ENCODE data around the gene ARID1B. TPM values are rescaled to one million over a fixed set of nuclear protein-coding genes. Genes with fewer than 3 reads are reported as not detected.

Gene ARID1B
- total RNA-seq, 1 experiment from 2014 or later = 18.2 TPM

DNA sequence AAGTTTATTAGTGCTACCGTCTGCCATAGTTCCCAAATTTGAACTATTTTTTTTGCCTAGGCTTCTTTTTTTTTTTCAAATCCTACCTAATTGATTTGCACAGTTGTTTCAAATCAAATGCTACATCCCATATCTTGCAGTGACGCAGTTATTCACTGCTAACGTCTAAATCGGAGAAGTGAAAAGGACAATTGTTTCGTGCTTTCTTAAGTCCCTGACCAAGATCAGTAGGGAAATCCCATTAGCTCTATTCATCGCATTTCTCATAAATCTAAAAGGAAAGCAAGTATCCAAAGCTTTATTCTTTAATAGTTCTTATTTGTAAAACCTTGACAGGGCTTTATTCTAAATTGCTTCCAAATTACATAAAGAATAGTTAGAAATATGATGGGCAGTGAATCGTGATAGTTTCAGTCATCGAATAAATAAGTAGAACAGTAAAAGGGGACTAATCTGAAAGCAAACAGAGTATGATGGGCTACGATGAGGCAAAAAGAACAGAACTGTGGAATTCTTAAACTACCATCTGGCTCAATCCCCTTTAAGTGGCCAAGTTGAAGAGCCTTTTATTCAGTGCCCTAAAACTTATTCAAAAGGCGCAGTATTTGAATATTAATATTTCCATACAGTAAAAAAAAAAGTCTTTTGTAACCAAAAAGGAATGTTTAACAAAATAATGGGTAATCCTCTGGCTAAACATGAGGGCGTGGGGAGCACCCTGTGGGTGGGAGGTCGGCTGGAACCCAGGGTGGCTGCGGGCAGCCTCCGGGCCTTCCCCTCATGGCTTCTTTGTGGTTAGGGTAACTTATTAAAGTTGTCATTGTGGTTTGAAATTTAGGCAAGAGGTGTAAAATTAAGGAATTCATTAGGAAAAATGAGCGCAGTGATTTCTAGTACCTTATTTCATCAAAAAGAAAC, 3.0 kb upstream of the ARID1B start:
- DNase-seq (ENCODE audit: low read depth) = no peak

DNA sequence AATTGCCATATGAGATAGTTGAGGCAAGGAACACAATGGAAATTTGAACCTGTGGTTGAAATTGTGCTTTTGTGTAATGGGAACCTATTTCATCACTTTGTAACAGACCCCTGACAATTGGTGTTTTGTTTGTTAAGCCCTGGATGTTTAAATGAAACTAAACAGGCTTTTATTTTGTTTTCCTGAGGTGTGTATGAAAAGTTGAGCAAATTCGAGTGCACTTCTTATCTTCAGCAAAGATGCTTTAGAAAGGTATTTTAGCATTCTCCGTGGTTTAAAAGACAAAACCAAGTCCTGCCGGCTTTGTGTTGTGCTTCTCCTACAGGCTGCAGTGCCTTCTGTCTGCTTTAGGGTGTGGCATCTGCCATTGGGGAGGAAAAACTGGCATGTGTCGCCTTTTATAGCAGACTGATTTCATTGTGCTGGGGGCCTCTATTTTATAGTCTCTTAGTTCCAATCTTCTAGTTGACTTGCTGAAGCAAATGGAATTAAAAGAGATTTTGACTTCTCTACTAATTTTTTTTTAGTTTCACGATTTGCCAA, 2.2 kb upstream of the ARID1B start:
- DNase-seq (ENCODE audit: low read depth) = no peak

DNA sequence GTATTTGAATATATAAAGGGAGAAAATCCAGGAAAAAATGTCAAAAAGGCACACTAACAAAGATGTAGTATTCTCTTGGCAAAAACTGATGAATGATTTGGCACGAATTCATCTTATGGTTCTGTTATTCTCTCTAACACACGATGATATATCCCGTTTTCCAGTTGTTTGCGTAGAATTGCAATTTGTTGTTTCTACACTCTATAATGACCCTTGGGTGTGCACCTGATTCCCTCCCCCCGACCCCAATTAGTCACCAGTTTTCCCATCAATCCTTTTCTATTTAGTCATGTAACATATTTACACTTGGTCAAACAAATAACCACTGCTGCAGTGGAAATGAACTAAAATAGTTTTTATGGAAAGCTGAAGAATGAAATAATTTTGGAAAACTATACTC, 1.5 kb upstream of the ARID1B start:
- peak; percentile 26 for DNase-seq (ENCODE audit: low read depth)

DNA sequence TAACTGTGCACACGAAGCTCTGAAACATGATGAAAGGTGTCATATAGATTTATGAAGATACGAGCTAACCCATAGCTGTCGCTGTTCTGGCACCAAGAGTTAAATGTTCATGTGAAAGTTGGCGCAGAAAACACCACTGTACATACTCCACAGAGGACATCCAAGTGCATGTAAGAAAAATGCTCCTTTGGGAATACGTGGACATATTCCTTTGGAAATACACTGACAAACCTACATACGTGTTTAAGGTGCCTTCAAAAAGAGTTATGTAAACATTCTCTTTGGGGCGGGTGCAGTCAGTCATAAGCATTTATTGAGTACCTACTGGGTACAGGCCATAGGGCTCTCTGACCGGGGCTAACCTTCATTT, 723 bp upstream of the ARID1B start:
- DNase-seq (ENCODE audit: low read depth) = peak; percentile 16

DNA sequence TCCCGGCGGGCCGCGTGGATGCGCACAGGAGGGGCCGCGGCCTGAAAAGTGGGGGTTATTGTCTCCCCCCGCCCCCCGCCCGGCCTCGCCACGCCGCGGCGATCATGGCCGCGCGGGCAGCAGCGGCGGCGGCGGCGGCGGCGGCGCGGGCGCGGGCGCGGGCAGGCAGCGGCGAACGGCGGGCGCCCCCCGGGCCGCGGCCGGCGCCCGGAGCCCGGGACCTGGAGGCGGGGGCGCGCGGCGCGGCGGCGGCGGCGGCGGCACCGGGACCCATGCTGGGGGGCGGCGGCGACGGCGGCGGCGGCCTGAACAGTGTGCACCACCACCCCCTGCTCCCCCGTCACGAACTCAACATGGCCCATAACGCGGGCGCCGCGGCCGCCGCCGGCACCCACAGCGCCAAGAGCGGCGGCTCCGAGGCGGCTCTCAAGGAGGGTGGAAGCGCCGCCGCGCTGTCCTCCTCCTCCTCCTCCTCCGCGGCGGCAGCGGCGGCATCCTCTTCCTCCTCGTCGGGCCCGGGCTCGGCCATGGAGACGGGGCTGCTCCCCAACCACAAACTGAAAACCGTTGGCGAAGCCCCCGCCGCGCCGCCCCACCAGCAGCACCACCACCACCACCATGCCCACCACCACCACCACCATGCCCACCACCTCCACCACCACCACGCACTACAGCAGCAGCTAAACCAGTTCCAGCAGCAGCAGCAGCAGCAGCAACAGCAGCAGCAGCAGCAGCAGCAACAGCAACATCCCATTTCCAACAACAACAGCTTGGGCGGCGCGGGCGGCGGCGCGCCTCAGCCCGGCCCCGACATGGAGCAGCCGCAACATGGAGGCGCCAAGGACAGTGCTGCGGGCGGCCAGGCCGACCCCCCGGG, 637 bp downstream of the ARID1B start:
- DNase-seq (ENCODE audit: low read depth) = peak; percentile 69

DNA sequence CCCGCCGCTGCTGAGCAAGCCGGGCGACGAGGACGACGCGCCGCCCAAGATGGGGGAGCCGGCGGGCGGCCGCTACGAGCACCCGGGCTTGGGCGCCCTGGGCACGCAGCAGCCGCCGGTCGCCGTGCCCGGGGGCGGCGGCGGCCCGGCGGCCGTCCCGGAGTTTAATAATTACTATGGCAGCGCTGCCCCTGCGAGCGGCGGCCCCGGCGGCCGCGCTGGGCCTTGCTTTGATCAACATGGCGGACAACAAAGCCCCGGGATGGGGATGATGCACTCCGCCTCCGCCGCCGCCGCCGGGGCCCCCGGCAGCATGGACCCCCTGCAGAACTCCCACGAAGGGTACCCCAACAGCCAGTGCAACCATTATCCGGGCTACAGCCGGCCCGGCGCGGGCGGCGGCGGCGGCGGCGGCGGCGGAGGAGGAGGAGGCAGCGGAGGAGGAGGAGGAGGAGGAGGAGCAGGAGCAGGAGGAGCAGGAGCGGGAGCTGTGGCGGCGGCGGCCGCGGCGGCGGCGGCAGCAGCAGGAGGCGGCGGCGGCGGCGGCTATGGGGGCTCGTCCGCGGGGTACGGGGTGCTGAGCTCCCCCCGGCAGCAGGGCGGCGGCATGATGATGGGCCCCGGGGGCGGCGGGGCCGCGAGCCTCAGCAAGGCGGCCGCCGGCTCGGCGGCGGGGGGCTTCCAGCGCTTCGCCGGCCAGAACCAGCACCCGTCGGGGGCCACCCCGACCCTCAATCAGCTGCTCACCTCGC, 1.5 kb downstream of the ARID1B start:
- peak; percentile 50 for DNase-seq (ENCODE audit: low read depth)

DNA sequence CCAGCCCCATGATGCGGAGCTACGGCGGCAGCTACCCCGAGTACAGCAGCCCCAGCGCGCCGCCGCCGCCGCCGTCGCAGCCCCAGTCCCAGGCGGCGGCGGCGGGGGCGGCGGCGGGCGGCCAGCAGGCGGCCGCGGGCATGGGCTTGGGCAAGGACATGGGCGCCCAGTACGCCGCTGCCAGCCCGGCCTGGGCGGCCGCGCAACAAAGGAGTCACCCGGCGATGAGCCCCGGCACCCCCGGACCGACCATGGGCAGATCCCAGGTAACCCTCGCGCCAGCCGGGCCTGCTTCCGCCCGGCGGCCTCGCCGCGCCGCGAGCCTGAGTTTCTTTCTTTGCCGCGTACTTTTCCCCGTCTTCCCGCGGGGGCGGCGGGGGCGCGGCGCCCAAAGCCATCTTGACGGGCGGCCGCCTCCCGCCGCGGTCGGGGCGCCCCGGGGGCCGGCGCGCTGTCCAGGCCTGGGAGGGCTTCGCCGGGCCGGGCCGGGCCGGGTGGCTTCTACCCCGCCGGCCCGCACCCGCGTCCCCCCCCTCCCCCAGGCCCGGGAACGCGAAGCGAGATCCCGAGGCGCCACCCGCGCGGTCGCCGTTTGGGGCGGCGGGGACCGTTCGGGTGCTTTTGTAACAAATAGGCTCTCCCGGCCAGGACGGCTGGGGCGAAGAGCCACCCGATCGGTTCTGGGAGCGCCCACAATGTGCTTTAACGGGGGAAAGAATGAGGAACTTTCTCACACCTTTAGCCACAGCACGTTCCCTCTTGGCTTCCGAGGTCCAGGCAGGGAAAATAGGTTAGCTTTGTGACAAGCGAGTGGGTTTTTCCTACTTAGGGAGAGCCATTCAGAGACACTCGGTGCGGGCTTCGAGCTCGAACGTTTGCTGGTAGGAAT, 2.3 kb downstream of the ARID1B start:
- DNase-seq (ENCODE audit: low read depth) = peak; percentile 58

DNA sequence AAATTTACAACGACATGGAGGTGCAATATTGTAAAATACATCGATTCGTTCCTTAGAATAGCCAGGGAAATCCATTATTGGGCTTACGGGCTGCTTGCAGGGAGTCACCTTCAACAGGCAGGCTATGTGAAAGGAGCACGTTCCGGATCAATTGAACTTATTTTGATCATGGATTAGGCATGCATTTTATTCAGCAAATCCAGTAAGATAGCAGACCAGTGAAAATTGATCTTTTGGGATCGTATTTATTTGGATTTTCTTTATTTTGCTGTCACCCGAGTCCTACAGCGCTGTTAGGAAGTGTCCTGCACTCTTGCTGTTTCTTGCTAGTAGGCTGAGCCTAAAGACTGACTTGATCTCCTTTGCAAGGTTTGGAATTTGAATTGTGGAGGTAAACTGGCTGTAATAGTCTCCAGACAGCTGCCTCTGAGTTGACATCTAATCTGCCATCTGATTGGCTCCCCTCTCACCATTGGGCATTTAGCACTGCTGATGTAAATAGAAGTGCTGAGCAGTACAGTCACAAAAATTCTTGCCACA, 3.0 kb downstream of the ARID1B start:
- DNase-seq (ENCODE audit: low read depth) = peak; percentile 98

DNA sequence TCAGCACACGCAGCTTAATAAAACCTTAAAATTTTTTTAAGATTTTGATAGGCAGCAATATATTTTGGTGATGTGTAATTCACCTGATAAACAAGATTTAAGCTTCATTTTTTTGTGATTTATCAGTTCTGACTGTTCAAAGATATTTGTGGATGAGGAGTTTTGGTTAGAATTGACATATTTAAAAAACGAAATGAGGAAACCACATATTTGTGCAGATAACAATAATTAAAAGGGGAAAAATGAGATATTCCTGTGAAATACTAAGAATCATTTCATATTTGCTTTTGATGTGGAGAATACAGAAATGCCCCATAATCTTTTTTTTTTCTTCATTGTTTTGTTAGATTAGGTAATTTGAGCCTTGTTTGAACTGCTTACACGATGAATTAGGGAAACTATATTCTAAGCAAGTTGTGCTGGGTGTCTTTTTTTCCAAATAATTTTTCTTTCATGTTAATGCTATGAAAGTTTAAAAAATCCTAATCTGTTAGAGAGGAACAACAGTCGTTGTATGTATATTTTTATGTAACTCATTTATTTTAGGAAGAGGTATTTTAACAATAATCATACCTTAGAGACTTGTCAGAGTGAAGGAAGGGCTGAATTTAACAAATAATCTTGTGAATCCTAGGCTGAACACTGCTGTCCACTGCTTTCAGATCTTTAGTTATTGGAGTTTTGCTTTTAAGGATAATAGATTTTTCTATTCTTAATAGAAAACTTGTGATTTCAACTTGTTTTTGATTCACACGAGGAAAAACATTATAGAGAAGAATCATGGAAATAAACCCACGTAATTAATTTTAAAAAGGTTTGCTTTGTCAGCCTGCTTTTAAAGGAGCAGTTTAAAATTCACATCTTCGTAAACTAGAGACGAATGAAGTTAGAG, 4.0 kb downstream of the ARID1B start:
- no peak for DNase-seq (ENCODE audit: low read depth)

DNA sequence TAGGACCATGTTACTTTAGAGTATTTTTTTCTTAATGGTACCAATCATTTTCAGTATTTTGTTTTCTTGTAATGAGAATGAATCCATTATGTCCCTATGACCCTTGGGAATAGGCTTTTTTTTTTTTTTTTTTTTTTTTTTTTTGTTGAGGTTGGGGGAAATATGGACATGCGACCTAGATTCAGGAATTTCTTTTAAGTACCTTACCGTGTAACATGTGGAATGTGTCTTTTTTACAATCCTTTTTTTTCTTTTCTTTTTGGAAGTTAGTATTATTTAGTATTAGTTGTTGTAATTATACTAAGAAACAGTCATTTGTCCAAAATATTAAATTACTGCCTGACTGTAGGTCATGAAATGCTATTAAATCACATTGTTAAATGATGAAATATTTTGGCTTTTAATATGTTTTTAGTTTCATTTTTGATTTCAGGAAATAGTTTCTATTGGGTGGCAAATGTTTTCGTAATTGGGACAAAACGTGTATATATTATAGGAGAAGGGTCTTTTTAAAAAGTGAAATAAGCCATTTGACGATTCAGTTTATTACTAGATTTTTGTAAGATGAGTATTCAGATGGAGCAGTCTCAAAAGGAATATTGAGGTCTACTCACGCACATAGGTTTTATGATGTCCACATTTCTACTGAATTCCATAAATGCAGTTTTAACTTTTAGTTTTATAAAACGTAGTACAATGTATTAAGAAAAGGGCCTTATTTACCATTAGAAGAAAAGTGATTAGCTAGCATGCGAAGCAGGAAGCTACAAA, 4.9 kb downstream of the ARID1B start:
- DNase-seq (ENCODE audit: low read depth) = peak; percentile 25

DNA sequence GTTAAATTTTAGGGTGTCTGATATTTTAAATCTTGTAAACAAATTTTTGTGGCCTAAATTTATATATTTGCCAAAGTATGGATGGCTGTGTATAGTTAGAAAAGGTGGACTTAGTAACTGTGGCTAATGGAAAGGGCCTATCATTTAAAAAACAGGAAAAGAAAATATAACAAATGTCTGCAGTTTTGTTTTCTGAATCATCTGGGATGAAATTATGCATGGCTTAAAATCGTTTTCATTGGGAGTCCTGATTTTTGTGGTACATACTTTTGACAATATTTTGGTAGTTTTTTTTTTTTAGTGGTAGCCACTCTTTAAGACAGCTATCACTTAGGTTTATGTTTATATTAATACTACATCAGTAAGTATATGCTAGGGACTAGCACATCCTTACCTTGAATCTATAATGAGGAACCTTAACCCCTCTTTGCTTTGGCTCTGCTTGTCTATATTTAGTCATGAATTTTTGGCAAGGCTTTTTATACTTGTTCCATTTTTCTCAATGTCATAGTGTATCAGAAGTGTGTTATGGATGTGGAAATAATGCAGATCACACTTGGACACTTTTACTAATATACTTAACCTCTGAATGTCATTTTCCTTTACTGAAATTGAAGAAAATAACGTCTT, 5.6 kb downstream of the ARID1B start:
- DNase-seq (ENCODE audit: low read depth) = peak; percentile 25

DNA sequence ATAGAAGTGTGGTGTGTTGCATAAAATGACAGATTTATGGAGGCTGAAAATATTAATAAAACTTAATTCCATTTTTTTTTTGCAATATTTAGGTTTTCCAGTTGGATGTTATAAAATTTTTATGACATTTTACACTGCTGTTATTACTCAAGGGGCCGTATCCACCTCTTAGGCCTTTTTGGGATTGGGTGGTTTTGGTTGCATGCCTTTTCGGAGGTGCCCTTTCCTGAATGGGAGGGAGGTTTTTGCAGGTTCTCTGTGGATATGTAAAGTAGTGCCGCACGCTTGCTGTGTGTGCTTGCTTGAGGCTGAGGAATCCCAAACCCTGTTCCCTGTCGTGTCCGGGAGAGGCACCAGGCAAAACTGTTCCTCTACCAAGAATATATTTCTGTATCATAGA, 6.8 kb downstream of the ARID1B start:
- no peak for DNase-seq (ENCODE audit: low read depth)

DNA sequence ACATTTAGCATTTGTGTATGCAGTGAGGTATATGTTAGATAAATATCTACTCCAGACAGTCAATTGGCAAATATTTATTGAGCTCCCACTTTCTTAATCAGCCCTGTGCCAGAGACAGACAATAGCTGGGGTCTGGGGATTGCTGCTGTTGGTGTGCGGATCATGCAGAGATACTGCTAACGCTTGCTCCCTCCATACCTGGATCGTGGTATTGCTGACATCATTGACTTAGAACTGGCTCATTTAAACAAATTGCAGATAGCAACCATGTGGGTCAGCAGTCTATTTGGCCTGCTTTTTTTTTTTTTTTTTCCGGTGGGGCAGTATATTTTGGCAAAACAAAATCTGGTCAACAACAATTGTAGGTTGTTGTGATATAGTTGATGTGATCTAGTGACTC, 9.5 kb downstream of the ARID1B start:
- DNase-seq (ENCODE audit: low read depth) = no peak

DNA sequence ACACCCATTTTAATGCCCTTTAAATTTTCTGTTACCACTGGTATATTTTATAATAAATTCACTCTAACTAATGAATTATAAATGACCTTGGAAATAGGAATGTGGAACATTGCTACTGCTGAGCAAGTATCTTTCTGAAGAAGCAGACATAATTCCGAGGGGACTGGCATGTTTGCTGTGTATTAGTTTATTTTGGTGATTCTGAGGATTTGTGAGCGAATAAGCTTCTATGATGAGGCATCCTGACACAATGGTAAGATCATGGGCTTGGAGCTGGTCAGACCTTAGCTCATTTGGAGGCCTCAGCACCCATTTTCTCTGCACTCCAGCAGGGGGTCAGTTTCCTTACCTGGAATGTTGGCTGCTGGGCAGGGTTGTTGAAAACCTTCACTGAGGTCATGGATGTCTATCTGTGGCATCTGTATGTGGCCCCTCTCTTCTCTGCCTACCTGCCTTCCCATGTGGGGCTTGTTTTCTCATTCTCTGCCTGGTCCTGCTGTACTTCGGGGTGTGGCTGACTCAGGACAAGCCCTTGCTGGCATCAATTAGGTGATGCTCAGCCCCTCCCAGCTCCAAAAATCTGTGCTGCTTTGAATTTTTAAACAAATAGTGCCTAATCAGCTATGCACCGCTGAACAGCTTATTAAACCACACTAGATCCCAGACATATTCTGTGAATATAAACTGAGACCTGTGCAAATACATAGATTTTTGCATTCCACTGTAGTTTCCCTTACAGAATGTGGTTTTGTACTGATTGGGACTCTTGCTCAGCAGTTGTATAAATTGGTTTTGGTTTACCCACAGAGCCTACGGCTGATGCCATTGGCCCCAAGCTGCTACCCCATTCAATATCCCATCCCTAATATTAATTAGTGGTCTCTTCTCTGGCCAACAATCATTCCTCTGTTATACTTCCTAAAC, 10.7 kb downstream of the ARID1B start:
- DNase-seq (ENCODE audit: low read depth) = peak; percentile 49

DNA sequence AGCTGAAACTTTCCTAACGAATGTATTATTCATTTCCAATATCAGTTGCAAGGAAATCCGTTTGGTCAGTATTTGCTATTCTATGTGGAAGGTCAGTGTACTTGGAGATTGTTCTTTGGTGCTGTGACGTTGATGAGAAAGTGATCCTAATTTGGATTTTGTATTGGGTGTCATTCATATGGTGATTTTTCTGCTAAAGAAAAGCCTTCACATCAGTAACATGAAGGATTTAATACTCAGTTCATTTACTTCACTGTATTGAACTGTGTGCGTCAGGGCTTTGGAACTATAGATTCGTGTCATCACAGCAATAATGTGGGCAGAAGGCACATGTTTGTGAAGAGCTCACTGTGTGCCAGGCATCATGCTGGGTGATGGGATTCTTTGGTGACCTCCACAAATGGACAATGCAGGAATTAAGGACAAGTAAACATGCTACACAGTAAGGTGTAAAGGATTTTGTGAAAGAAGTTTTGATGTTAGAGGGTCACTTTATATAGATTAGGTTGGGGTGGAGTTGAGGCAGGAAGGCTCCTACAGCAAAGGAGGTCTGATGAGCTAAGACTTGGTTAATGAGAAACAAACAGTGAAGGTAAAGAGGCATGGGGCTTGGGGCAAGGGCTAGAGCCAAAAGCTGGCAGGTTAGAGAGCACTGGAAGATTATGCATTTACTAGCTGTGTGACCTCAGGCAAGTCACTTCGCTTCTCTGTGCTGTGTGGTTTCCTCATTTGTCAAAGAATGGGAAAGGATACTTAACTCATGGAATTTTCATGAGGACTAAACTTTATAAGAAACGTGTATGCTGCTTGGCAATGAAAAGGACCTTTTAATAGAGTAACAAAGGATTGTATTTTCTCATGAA, 12.1 kb downstream of the ARID1B start:
- DNase-seq (ENCODE audit: low read depth) = no peak

DNA sequence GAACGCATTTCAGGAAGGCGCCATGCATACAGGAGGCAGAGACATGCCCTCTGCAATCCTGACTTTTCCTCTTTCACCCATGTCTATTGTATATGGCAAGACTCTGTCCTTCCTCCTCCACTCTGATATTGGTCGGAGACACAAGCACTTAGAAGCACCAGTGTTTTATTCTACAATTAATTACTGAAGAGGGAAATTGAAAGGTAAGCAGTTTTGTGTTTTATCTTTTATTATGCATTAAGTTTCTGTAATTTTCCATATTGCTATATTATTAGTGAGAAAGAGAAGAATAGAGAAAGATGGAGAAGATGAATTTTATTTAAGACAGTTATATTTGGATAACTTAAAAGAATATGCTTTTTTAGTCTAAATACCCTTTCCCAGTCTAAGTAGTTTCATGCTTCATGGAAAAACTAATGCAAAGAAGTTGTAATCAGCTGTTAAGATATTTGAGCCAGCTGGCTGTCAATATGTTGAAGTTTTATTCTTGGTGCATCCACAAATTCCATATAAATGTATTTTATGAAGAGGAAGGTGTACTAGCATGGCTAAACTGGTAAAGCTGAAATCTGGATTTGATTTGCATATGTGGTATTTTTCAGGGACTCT, 13.6 kb downstream of the ARID1B start:
- DNase-seq (ENCODE audit: low read depth) = no peak
